Neutrophil (primary cell): Measurements from ENCODE around the gene ATXN7.

Experiments used
- H3K27ac ChIP-seq: fragments of 200-600 bp; sonication (generic); 2 replicates; pipeline ENCODE4 v1.5.1; 2016; ENCODE audit warnings: mild to moderate bottlenecking, moderate library complexity
- H3K27me3 ChIP-seq: fragments of 200-600 bp; sonication (generic); 2 replicates; pipeline ENCODE4 v1.6.0; 2016; ENCODE audit warnings: mild to moderate bottlenecking
- H3K36me3 ChIP-seq: fragments of 200-600 bp; sonication (generic); 2 replicates; pipeline ENCODE4 v1.5.1; 2017
- H3K4me1 ChIP-seq, 2 experiments: fragments of 200-600 bp in 1 of 2; sonication (generic) in 1 of 2; 1 replicate in 1 of 2; 2 replicates in 1 of 2; pipeline versions ENCODE4 v1.5.1 to v1.6.1; 2013 to 2016; ENCODE audit warnings: low read depth in 1 of 2, low read length in 1 of 2, mild to moderate bottlenecking in 1 of 2, moderate library complexity in 1 of 2; ENCODE audit not compliant: control insufficient read depth in 1 of 2, insufficient read depth in 1 of 2
- H3K4me3 ChIP-seq, 2 experiments: fragments of 200-600 bp in 1 of 2; sonication (generic) in 1 of 2; 1 replicate in 1 of 2; 2 replicates in 1 of 2; pipeline ENCODE4 v1.5.1; 2013 to 2016; ENCODE audit warnings: low read depth in 1 of 2, low read length in 1 of 2, mild to moderate bottlenecking in 1 of 2, moderate library complexity in 1 of 2
- H3K9me3 ChIP-seq: fragments of 200-600 bp; sonication (generic); 2 replicates; pipeline ENCODE4 v1.5.1; 2016
- CTCF ChIP-seq: fragments of 200-600 bp; sonication (generic); IDR thresholded peaks from 2 replicates; pipeline ENCODE4 v1.5.1; 2016; ENCODE audit warnings: antibody characterized with exemption

Gene ATXN7

GRCh38 chr3:64019271-64019670 lies 155.6 kb downstream of the ATXN7 start:
- H3K4me1 ChIP-seq: peaks cover 15 to 25% of the 10 kb centered on the region in 2 experiments
- no peak for TF ChIP-seq CTCF
- peaks cover 71% of the 10 kb centered on the region for H3K36me3 ChIP-seq
- H3K27me3 ChIP-seq: no peaks in the 10 kb centered on the region
- no peak overlapping the region for H3K4me3 ChIP-seq
- no peaks in the 10 kb centered on the region for H3K9me3 ChIP-seq
- no peak overlapping the region for H3K27ac ChIP-seq

DNA sequence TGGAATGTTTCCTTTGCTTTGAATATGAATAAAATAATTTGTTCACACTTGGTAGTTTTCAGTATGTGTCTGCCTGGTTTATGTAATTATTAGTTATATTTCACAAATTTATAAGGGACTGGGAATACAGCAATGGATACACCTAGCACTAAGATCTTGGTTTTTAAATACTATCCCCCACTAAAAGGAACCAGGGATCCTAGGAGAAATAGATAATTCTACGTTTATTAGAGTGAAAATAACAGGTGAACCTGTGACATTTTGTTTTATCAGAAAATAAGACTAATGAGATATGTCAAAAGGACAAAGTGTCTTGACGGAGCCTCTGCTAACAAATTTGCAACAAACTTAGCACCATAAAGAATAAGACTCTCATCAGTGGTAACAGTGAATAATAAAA lies 156.2 kb downstream of the ATXN7 start:
- H3K36me3 ChIP-seq: peaks cover 65% of the 10 kb centered on the region
- peaks cover 15 to 25% of the 10 kb centered on the region in 2 experiments for H3K4me1 ChIP-seq
- H3K4me3 ChIP-seq: no peak overlapping the region
- no peaks in the 10 kb centered on the region for H3K9me3 ChIP-seq
- no peak overlapping the region for H3K27ac ChIP-seq
- H3K27me3 ChIP-seq: no peaks in the 10 kb centered on the region
- TF ChIP-seq CTCF: no peak

DNA sequence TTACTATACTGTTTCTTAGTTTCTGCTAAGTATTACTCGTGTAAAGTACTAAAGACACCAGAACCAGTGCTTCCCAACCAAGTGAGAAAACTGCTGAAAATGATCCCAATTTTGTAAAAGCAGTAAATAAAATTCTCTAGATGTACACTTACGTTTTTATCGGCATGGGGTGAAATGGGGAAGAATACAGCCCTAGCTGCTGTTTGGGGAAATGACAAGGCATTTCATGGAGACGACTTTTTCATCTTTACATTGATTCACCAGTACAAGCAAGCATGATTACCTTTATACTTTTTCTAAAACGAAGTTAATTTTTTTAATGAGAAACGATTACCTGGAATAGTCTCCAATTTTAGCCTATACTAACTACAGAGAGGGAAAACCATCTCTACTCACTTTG lies 158.3 kb downstream of the ATXN7 start:
- Histone ChIP-seq H3K36me3 (peaks cover 44% of the 10 kb centered on the region), H3K27ac (peak overlapping the region; percentile 91), H3K27me3 (peaks cover 3% of the 10 kb centered on the region), H3K4me1 (peaks cover 15 to 25% of the 10 kb centered on the region in 2 experiments), H3K9me3 (no peaks in the 10 kb centered on the region), H3K4me3 (peak overlapping the region; percentile 64 to 86)
- TF ChIP-seq CTCF: peak; percentile 27

DNA sequence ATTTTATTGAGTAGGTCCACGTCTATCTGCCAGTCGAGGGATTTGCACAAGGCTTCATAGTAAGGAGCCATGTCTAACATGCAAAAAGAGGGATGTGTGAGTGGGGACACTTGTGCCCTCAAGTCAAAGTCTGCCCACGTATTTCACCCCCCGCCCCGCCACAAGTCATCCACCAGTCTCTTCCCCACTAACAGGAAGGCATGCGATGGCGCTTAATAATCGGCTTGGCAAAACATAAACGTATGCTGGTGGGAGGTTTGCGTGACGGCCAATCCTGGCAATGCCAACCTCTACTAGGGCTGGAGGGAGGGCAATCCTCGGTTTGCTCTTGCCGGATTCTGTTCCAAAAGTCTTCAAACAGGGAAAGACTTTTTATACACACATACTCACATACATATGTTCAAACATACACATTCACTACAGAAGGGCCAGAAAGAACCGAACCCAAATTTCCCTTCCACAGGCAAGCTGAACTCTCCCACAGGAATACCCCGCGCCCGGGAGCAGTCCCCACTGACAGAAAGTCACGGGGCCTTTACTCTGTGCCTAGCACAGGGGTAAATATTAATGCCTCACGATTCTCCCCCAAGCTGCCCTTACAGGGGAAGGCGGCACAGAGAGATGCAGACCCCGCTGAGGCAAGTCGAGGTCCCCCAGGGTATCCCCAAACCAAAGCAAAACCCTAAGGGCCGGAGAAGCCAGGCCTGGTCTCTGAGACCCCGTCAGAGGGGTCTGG lies 159.0 kb downstream of the ATXN7 start:
- no peaks in the 10 kb centered on the region for H3K9me3 ChIP-seq
- no peak for TF ChIP-seq CTCF
- peak overlapping the region; percentile 91 for H3K27ac ChIP-seq
- H3K36me3 ChIP-seq: peaks cover 37% of the 10 kb centered on the region
- peak overlapping the region; percentile 64 to 86 for H3K4me3 ChIP-seq
- peaks cover 15 to 25% of the 10 kb centered on the region in 2 experiments for H3K4me1 ChIP-seq
- peaks cover 10% of the 10 kb centered on the region for H3K27me3 ChIP-seq

DNA sequence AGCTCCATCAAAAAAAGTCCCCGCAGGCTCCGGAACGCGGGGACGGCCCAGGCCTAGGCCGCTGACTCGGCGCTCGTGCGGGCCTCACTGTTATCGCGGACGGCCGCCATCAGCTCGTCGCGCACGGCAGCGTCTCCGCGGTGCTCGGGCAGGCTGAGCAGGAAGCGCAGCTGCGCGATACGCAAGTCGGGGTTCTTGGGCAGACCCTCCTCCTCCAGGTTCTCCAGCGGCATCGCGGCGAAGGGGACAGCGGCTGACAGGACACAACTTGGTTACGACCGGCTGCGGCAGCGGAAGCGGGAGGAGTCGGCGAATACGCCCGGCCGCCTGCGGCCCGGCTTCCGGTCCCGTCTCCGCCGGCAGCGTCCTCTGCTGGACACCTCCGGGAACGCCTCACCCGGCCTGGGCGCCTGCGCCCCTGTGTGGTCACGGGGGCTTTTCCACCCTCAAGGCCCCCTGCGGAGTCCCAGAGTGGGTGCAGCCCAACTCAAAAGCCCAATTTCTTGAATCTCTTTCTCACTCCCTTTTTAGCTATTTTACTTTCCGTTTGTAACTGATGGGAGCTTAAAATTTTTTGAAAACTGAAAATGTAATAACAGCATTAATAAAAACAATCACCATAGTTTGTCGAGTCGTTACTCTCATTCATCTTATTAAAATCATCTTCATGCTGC lies 159.7 kb downstream of the ATXN7 start, which contains the start of gene PSMD6:
Gene PSMD6 (minus strand): TSS at position 308 of the 674 bp plus-strand sequence. CDS start 75 bp downstream, at position 233.
- peak within 1 kb of the TSS; percentile 64 to 86 for H3K4me3 ChIP-seq
- H3K36me3 ChIP-seq: peaks cover 30% of the 10 kb centered on the region
- H3K4me1 ChIP-seq: peaks cover 15 to 25% of the 10 kb centered on the region in 2 experiments
- no peaks in the 10 kb centered on the region for H3K9me3 ChIP-seq
- peak; percentile 96 for TF ChIP-seq CTCF
- H3K27me3 ChIP-seq: peaks cover 17% of the 10 kb centered on the region
- peak within 1 kb of the TSS; percentile 91 for H3K27ac ChIP-seq
